ENCODE data around the gene IFNL3.
A peak's percentile ranks its signal among the peaks of the same experiment; 100 is the strongest.
"Not testable (repeated sequence)": the region's sequence is repeated elsewhere in the genome, so short reads cannot be mapped to it uniquely, and the experiment has no call there.

DNA sequence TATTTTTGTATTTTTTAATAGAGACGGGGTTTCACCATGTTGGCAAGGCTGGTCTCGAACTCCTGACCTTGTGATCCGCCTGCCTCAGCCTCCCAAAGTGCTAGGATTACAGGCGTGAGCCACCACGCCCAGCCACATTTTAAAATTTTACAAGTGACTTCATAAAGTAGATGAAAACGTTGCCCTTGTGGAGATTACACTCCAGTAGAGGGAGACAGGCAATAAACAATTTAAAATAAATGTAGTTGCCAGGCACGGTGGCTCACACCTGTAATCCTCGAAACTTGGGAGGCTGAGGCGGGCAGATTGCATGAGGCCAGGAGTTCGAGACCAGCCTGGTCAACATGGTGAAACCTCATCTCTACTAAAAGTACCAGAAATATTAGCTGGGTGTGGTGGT, 25.7 kb downstream of the IFNL3 start:
- TF ChIP-seq, protein P1, sequence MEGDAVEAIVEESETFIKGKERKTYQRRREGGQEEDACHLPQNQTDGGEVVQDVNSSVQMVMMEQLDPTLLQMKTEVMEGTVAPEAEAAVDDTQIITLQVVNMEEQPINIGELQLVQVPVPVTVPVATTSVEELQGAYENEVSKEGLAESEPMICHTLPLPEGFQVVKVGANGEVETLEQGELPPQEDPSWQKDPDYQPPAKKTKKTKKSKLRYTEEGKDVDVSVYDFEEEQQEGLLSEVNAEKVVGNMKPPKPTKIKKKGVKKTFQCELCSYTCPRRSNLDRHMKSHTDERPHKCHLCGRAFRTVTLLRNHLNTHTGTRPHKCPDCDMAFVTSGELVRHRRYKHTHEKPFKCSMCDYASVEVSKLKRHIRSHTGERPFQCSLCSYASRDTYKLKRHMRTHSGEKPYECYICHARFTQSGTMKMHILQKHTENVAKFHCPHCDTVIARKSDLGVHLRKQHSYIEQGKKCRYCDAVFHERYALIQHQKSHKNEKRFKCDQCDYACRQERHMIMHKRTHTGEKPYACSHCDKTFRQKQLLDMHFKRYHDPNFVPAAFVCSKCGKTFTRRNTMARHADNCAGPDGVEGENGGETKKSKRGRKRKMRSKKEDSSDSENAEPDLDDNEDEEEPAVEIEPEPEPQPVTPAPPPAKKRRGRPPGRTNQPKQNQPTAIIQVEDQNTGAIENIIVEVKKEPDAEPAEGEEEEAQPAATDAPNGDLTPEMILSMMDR (conservative IDR thresholded peaks at IDR 0.05; ENCODE audit: low read length), result peak; percentile 24; the same call in 1 of the 2 replicates
- TF ChIP-seq EZH2phosphoT487 (IDR thresholded peaks at IDR 0.05; ENCODE audit: borderline replicate concordance), result not testable (repeated sequence)
